ENCODE results near the gene BCAS1.

BCAS1 gene

DNA sequence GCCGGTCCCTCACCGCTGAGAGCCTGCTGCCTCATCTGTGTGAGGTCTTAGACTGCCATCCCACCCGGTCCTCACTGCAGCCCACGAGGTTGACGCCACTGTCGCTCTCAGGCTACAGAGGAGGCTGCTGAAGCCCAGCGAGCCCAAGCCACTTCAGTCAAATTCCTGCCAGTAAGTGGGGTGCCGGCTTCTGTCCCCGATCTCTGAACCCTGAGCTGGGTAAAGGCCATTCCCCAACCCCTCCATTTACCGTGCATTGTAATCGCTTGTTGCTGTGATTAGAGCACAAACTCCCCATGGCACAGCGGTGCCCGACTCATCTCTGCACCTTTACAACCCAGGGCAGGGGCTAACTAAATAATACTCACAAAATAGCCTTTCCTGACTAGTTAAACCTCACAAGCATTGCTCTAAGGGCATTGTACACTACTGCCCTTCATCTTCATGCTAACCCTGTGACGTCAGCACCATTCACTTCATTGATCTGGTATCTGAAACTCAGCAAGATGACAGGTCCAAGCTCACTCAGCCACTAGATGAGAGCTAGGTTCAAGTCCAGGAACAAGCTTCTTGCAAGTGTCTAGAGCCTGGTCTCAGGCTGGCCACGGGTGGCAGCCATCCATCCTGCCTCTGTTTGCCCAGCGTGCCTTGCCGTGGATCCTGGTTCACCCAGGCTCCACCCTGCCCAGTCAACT is 122.7 kb downstream of the BCAS1 start:
- no peak for DNase-seq (ENCODE audit: low read depth)
- TF ChIP-seq, protein P1, sequence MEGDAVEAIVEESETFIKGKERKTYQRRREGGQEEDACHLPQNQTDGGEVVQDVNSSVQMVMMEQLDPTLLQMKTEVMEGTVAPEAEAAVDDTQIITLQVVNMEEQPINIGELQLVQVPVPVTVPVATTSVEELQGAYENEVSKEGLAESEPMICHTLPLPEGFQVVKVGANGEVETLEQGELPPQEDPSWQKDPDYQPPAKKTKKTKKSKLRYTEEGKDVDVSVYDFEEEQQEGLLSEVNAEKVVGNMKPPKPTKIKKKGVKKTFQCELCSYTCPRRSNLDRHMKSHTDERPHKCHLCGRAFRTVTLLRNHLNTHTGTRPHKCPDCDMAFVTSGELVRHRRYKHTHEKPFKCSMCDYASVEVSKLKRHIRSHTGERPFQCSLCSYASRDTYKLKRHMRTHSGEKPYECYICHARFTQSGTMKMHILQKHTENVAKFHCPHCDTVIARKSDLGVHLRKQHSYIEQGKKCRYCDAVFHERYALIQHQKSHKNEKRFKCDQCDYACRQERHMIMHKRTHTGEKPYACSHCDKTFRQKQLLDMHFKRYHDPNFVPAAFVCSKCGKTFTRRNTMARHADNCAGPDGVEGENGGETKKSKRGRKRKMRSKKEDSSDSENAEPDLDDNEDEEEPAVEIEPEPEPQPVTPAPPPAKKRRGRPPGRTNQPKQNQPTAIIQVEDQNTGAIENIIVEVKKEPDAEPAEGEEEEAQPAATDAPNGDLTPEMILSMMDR (IDR thresholded peaks at IDR 0.05; ENCODE audit: low read depth, low read length, missing control alignments) = no peak
- no peak overlapping the region for H3K4me3 ChIP-seq (ENCODE audit: low read depth, low read length)

DNA sequence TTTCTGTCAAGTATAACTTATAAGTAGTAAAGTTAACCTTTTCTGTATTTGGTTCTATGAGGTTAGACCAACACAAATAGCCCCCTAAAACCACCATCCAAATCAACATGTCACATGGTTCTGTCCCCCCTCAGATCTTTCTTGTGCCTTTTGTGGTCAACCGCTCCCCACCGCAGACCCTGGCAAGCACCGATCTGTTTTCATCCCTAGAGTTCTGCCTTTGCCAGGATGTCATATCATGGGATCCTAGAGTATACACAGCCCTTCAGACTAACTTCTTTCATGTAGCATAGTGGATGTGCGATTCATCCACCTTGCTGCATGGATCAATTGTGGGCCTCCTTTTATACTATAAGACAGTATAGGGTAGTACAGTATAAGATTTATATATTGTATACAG is 124.3 kb downstream of the BCAS1 start:
- TF ChIP-seq, protein P1 (IDR thresholded peaks at IDR 0.05; ENCODE audit: low read depth, low read length, missing control alignments) = no peak
- H3K4me3 ChIP-seq (ENCODE audit: low read depth, low read length) = no peak overlapping the region
- DNase-seq (ENCODE audit: low read depth) = no peak

DNA sequence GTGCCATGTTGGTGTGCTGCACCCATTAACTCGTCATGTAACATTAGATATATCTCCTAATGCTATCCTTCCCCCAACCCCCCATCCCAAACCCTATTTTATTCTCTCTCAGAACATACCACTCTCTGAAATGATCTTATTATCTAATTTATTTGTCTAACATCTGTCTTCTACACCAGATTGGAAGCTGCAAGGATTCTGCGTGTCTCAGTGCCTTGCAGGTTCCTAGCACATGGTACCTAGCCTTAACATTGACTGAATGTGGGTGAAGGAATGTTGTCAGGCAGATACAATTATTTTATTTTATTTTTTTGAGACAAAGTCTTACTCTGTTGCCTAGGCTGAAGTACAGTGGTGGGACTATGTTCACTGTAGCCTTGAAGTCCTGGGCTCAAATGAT is 124.9 kb downstream of the BCAS1 start:
- DNase-seq (ENCODE audit: low read depth) = no peak
- TF ChIP-seq, protein P1 (IDR thresholded peaks at IDR 0.05; ENCODE audit: low read depth, low read length, missing control alignments) = no peak
- no peak overlapping the region for H3K4me3 ChIP-seq (ENCODE audit: low read depth, low read length)

DNA sequence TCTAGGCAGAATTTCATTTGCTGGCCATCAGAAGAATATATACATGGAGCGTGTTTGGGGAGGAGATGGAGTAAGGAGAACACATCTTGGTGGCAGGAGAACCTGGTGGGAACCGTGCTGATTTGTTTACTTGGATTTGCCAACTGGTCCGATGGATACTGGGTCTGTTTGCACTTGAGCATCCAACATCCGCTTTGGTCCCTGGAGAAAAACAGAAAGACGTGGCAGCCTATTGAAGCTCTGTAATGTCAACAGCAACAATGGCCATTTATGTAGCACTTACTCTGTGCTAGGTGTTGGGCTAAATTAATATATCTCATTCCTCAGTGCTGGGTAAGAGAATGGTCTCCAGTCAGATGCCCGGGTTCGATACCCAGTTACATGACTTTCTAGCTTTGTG is 125.6 kb downstream of the BCAS1 start:
- TF ChIP-seq, protein P1 (IDR thresholded peaks at IDR 0.05; ENCODE audit: low read depth, low read length, missing control alignments) = no peak
- no peak overlapping the region for H3K4me3 ChIP-seq (ENCODE audit: low read depth, low read length)
- no peak for DNase-seq (ENCODE audit: low read depth)

DNA sequence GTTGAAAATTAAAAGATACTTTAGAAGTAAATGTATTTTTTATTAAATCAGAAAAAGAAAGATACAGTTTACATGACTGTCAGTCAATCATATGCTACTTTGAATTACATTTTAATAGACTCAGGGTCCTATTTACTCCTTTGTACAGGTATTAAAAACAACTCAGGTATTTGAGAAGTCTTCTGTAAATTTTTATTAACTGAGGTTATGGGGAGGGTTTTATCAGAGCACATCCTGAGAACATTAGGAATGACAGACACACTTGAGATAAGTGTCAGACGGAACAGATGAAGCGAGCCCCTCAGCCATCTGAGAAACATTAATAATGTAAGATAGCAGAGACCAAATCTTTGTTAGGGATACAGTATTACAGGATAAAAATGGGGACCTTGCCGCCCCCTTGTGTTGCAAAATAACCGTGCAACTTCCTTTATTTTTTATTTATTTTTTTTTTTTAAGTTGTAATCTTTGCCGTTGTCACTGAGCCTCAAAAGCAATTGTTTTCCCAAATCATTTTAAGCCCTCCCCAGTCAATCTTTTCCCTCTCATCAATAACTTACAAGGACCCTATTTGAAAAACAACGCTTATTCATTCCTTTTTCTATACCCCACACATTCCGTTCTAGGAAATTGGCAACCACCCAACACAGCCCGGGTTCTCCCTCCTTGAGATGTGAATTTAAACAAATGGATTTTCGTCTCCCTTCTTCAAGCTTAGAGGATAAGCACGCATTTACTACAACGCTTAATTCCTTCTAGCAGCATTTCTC is 126.7 kb downstream of the BCAS1 start:
- DNase-seq (ENCODE audit: low read depth) = no peak
- H3K4me3 ChIP-seq (ENCODE audit: low read depth, low read length) = no peak overlapping the region
- TF ChIP-seq, protein P1 (IDR thresholded peaks at IDR 0.05; ENCODE audit: low read depth, low read length, missing control alignments) = peak; percentile 57

DNA sequence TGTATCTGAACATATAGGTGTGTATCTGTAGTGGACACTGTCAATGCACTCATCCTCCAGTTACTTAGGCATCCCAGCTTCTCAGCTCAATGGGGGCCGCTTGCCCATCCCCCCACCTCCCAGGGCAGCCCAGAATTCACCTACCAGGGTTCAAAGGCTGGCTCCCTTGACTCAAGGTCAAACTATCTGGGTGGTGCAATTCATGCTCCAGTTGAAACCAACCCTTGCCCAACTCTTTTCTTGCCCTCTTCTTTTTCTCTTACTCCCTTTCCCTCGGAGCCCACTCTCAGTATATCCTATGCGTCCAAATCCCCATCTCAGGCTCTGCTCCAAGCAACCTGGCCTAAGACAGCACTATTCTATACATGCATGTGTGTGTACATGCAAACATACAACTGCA is 127.4 kb downstream of the BCAS1 start:
- no peak for DNase-seq (ENCODE audit: low read depth)
- TF ChIP-seq, protein P1 (IDR thresholded peaks at IDR 0.05; ENCODE audit: low read depth, low read length, missing control alignments) = no peak
- H3K4me3 ChIP-seq (ENCODE audit: low read depth, low read length) = no peak overlapping the region
